ENCODE data around the gene GNA14.

GNA14 gene

GRCh38 chr9:77435688-77436087, 212.4 kb downstream of the GNA14 start:
- TF ChIP-seq CTCF (IDR thresholded peaks at IDR 0.05; ENCODE audit: insufficient read depth, low read length, missing control alignments) = no peak

DNA sequence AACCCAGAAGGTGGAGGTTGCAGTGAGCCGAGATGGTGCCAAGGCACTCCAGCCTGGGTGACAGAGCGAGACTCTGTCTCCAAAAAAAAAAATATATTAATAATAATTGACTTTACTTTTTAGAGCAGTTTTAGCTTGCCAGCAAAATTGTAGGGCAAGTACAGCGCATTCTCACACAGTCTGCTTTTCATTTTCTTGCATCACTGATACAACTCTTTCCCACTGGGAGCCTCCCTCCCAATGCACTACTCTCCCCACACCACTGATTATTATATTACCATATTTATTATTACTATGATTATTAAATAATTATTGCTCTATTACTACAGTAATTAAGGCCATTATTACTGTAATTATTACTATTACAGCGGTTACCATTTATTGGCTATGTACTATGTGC, 212.8 kb downstream of the GNA14 start:
- ChIA-PET CTCF (interaction anchor here (0.7 to 17.6 kb wide), 10 partner anchors 10 to 332 kb away, joined by 3 to 373 read pairs (median 22); no protein-coding TSS in a partner anchor), POLR2A (no interaction called here)

More at GRCh38 chr9:77435688-77436087, 212.4 kb downstream of the GNA14 start:
- no peak overlapping the region for H3K4me3 ChIP-seq (ENCODE audit: low read depth, low read length)
- no peak for DNase-seq (ENCODE audit: low read depth, low spot score)
- POLR2A ChIA-PET = no interaction called here
- CTCF ChIA-PET = interaction anchor here (1.0 to 17.6 kb wide), 5 partner anchors 9 to 316 kb away, joined by 3 to 373 read pairs (median 85); no protein-coding TSS in a partner anchor

GRCh38 chr9:77433675-77434445, 214.3 kb downstream of the GNA14 start:
- H3K4me3 ChIP-seq (ENCODE audit: low read depth, low read length) = no peak overlapping the region; the same call in 1 of the 2 replicates
- POLR2A ChIA-PET = interaction anchor here (0.8 to 0.9 kb wide), 2 partner anchors 12 to 284 kb away, joined by 3 read pairs; no protein-coding TSS in a partner anchor
- peak; percentile 98 for TF ChIP-seq CTCF (IDR thresholded peaks at IDR 0.05; ENCODE audit: insufficient read depth, low read length, missing control alignments)
- DNase-seq (ENCODE audit: low read depth, low spot score) = no peak
- CTCF ChIA-PET = interaction anchor here (0.7 to 17.6 kb wide), 54 partner anchors 10 to 688 kb away, joined by 3 to 373 read pairs (median 4); partner anchors contain the start of gene GNA14

More for the DNA sequence above, 212.8 kb downstream of the GNA14 start:
- no peak for DNase-seq (ENCODE audit: low read depth, low spot score)
- no peak for TF ChIP-seq CTCF (IDR thresholded peaks at IDR 0.05; ENCODE audit: insufficient read depth, low read length, missing control alignments)
- no peak overlapping the region for H3K4me3 ChIP-seq (ENCODE audit: low read depth, low read length)

- H3K4me3 ChIP-seq (ENCODE audit: low read depth, low read length) = no peak overlapping the region
- TF ChIP-seq CTCF (IDR thresholded peaks at IDR 0.05; ENCODE audit: insufficient read depth, low read length, missing control alignments) = no peak
- no peak for DNase-seq (ENCODE audit: low read depth, low spot score)
- CTCF ChIA-PET = interaction anchor here (0.7 to 17.6 kb wide), 9 partner anchors 9 to 333 kb away, joined by 3 to 373 read pairs (median 27); no protein-coding TSS in a partner anchor
- POLR2A ChIA-PET = no interaction called here
Observed at GRCh38 chr9:77432053-77432452, 216.1 kb downstream of the GNA14 start.

GRCh38 chr9:77429928-77430327, 218.2 kb downstream of the GNA14 start:
- ChIA-PET POLR2A (no interaction called here), CTCF (interaction anchor here (1.3 to 7.1 kb wide), 3 partner anchors 10 to 28 kb away, joined by 4 to 85 read pairs (median 17); no protein-coding TSS in a partner anchor)
- no peak for TF ChIP-seq CTCF (IDR thresholded peaks at IDR 0.05; ENCODE audit: insufficient read depth, low read length, missing control alignments)
- no peak for DNase-seq (ENCODE audit: low read depth, low spot score)
- no peak overlapping the region for H3K4me3 ChIP-seq (ENCODE audit: low read depth, low read length)

Data from AG04449 (cell line).